ENCODE results near the gene ACADVL.

The ACADVL gene

GRCh38 chr17:7261379-7262191, 41.8 kb downstream of the ACADVL start:
- H3K4me3 ChIP-seq (ENCODE audit: insufficient read depth, low read depth, low read length): peak overlapping the region; percentile 33
- peaks cover 3% of the 10 kb centered on the region for H3K36me3 ChIP-seq (ENCODE audit: control insufficient read depth, insufficient read depth, low read length)
- H3K9me3 ChIP-seq (ENCODE audit: control insufficient read depth, low read length): no peaks in the 10 kb centered on the region
- H3K27me3 ChIP-seq (ENCODE audit: control insufficient read depth, insufficient read depth, low read length, poor library complexity, severe bottlenecking): peaks cover 50% of the 10 kb centered on the region
- WGBS, 2 experiments: 7 to 9% methylated on average over 71 of the region's 71 CpGs
- no peak overlapping the region for H3K27ac ChIP-seq (ENCODE audit: insufficient read depth, low read depth, low read length, poor library complexity, severe bottlenecking)
- H3K4me1 ChIP-seq (ENCODE audit: control insufficient read depth, insufficient read depth, low read length): peaks cover 9% of the 10 kb centered on the region

DNA sequence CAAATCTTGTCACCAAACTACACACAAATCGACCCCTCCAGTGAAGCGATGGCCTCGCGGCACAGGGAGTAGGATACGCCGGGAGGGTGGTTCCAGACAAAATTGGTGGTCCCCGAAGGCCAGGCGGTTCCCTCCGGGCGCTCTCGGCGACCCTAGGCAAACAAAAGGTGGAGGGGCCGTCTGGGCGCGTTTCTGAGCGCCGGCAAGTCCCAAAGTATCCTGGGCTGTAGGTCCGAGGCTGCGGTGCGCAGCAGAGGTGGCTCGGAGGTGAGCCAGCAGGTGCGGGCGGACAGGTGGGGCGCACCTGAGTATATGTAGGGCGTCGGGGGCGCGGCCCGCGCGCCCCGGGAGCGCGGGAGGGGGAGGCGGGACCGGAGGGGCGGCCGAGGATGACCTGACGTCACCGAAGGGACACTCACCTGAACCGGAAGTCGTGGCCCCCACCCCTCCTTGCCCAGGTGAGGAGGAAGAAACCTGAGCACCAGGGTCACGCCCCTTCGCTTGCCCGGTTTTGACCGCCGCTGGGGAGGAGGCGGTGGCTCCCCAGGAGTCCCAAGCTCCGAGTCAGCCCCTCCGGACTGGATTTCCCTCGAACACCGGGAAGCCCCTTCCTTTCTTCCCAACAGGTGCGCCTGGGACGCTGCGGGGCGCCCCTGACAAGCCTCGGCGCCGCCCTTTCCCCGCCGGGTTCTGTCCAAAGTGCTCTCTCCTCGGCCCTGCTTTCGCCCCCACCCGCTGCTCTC, 42.6 kb downstream of the ACADVL start, which contains the start of gene CLDN7:
Gene CLDN7 (minus strand): TSS at position 287 of the 743 bp plus-strand sequence. CDS start 435 bp downstream, outside the sequence.
- Histone ChIP-seq H3K27ac (ENCODE audit: insufficient read depth, low read depth, low read length, poor library complexity, severe bottlenecking) (no peak within 1 kb of the TSS), H3K4me3 (ENCODE audit: insufficient read depth, low read depth, low read length) (peak within 1 kb of the TSS; percentile 33), H3K27me3 (ENCODE audit: control insufficient read depth, insufficient read depth, low read length, poor library complexity, severe bottlenecking) (peaks cover 50% of the 10 kb centered on the region), H3K36me3 (ENCODE audit: control insufficient read depth, insufficient read depth, low read length) (no peaks in the 10 kb centered on the region), H3K9me3 (ENCODE audit: control insufficient read depth, low read length) (no peaks in the 10 kb centered on the region), H3K4me1 (ENCODE audit: control insufficient read depth, insufficient read depth, low read length) (peaks cover 9% of the 10 kb centered on the region)
- WGBS, 2 experiments: 1 to 2% methylated on average over 64 of the region's 64 CpGs

GRCh38 chr17:7262935-7263800, 43.4 kb downstream of the ACADVL start:
- Histone ChIP-seq H3K4me3 (ENCODE audit: insufficient read depth, low read depth, low read length) (peak overlapping the region; percentile 30), H3K27me3 (ENCODE audit: control insufficient read depth, insufficient read depth, low read length, poor library complexity, severe bottlenecking) (peaks cover 50% of the 10 kb centered on the region), H3K27ac (ENCODE audit: insufficient read depth, low read depth, low read length, poor library complexity, severe bottlenecking) (no peak overlapping the region), H3K9me3 (ENCODE audit: control insufficient read depth, low read length) (no peaks in the 10 kb centered on the region), H3K36me3 (ENCODE audit: control insufficient read depth, insufficient read depth, low read length) (no peaks in the 10 kb centered on the region), H3K4me1 (ENCODE audit: control insufficient read depth, insufficient read depth, low read length) (peaks cover 9% of the 10 kb centered on the region)
- 16 to 18% methylated on average over 26 of the region's 26 CpGs for WGBS, 2 experiments

DNA sequence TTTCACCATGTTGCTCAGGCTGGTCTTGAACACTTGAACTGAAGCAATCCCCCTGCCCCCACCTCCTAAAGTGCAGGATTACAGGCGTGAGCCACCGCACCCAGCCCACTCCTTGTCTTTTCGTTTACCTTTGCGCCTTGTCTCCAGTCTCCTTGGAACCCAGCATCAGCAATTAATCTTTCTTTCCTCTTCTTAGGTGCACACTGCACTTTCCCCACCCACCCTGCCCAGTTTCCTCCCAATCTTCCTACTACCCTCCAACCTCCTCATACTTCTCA, 44.0 kb downstream of the ACADVL start:
- 61 to 77% methylated on average over 4 of the region's 4 CpGs for WGBS, 2 experiments
- Histone ChIP-seq H3K36me3 (ENCODE audit: control insufficient read depth, insufficient read depth, low read length) (no peaks in the 10 kb centered on the region), H3K9me3 (ENCODE audit: control insufficient read depth, low read length) (no peaks in the 10 kb centered on the region), H3K4me1 (ENCODE audit: control insufficient read depth, insufficient read depth, low read length) (peaks cover 9% of the 10 kb centered on the region), H3K27me3 (ENCODE audit: control insufficient read depth, insufficient read depth, low read length, poor library complexity, severe bottlenecking) (peaks cover 50% of the 10 kb centered on the region), H3K4me3 (ENCODE audit: insufficient read depth, low read depth, low read length) (no peak overlapping the region), H3K27ac (ENCODE audit: insufficient read depth, low read depth, low read length, poor library complexity, severe bottlenecking) (no peak overlapping the region)

DNA sequence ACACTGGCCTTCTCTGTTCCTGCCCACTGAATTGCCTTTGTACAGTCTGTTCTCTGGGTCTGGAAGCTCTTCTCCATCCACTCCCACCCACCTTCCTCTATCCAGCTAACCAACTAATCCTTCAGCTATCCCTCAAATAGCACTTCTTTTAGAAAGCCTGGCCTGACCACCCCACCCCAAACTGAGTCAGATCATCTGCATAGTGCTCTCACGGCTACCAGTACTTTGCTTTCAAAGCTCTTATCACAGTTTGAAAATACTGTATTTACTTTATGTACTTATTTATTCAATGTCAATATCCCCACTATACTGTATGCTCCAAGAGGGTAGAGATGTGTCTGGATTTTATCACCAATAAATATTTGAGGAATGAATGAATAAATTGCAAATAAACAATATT, 47.0 kb downstream of the ACADVL start:
- no peak overlapping the region for H3K4me3 ChIP-seq (ENCODE audit: insufficient read depth, low read depth, low read length)
- H3K27ac ChIP-seq (ENCODE audit: insufficient read depth, low read depth, low read length, poor library complexity, severe bottlenecking): no peak overlapping the region
- peaks cover 31% of the 10 kb centered on the region for H3K27me3 ChIP-seq (ENCODE audit: control insufficient read depth, insufficient read depth, low read length, poor library complexity, severe bottlenecking)
- 85% methylated on average over 1 of the region's 1 CpG; no CpG with 5 or more reads in 1 of the 2 experiments for WGBS, 2 experiments
- H3K36me3 ChIP-seq (ENCODE audit: control insufficient read depth, insufficient read depth, low read length): no peaks in the 10 kb centered on the region
- peaks cover 5% of the 10 kb centered on the region for H3K4me1 ChIP-seq (ENCODE audit: control insufficient read depth, insufficient read depth, low read length)
- no peaks in the 10 kb centered on the region for H3K9me3 ChIP-seq (ENCODE audit: control insufficient read depth, low read length)
